ENCODE results near the gene MRPL38. TPM values are rescaled to one million over a fixed set of nuclear protein-coding genes. Genes with fewer than 3 reads are reported as not detected.

Gene MRPL38
- total RNA-seq, 1 donor from 2014 or later: 85.5 TPM

GRCh38 chr17:75898791-75899190 lies 5.9 kb downstream of the MRPL38 start:
- Histone ChIP-seq H3K27ac (no peak overlapping the region), H3K27me3 (no peaks in the 10 kb centered on the region), H3K4me1 (peaks cover 20% of the 10 kb centered on the region), H3K36me3 (peaks cover 52% of the 10 kb centered on the region), H3K9me3 (no peaks in the 10 kb centered on the region), H3K4me3 (no peak overlapping the region)
- no peak for ATAC-seq
- TF ChIP-seq, protein P1, sequence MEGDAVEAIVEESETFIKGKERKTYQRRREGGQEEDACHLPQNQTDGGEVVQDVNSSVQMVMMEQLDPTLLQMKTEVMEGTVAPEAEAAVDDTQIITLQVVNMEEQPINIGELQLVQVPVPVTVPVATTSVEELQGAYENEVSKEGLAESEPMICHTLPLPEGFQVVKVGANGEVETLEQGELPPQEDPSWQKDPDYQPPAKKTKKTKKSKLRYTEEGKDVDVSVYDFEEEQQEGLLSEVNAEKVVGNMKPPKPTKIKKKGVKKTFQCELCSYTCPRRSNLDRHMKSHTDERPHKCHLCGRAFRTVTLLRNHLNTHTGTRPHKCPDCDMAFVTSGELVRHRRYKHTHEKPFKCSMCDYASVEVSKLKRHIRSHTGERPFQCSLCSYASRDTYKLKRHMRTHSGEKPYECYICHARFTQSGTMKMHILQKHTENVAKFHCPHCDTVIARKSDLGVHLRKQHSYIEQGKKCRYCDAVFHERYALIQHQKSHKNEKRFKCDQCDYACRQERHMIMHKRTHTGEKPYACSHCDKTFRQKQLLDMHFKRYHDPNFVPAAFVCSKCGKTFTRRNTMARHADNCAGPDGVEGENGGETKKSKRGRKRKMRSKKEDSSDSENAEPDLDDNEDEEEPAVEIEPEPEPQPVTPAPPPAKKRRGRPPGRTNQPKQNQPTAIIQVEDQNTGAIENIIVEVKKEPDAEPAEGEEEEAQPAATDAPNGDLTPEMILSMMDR (IDR thresholded peaks at IDR 0.05): no peak
- DNase-seq: no peak
- intact Hi-C loops (cut with DNase I): no loop called here

DNA sequence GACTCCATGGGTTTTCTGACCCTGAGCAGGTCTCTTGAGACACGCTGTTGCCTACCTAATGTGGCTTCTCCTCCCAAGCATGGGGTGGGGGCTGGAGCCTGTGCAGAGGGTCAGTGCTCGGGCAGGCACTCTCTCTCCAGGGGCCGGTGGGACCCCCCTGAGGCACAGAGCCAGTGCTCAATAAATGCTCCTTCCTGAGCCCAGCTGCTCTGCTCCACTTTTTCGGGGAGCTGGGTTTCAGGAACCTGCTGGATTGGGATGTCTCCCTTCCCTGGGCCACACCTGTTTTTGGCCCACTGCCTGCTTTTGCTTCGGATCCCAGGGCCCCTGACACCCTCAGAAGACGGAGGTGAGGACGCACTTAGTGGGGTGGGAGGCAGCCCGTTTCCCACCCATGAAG lies 6.6 kb downstream of the MRPL38 start:
- no peak overlapping the region for H3K4me3 ChIP-seq
- intact Hi-C loops (cut with DNase I): no loop called here
- no peak overlapping the region for H3K27ac ChIP-seq
- TF ChIP-seq, protein P1 (IDR thresholded peaks at IDR 0.05): no peak
- no peaks in the 10 kb centered on the region for H3K9me3 ChIP-seq
- H3K27me3 ChIP-seq: no peaks in the 10 kb centered on the region
- no peak for ATAC-seq
- peaks cover 13% of the 10 kb centered on the region for H3K4me1 ChIP-seq
- peaks cover 52% of the 10 kb centered on the region for H3K36me3 ChIP-seq
- no peak for DNase-seq

DNA sequence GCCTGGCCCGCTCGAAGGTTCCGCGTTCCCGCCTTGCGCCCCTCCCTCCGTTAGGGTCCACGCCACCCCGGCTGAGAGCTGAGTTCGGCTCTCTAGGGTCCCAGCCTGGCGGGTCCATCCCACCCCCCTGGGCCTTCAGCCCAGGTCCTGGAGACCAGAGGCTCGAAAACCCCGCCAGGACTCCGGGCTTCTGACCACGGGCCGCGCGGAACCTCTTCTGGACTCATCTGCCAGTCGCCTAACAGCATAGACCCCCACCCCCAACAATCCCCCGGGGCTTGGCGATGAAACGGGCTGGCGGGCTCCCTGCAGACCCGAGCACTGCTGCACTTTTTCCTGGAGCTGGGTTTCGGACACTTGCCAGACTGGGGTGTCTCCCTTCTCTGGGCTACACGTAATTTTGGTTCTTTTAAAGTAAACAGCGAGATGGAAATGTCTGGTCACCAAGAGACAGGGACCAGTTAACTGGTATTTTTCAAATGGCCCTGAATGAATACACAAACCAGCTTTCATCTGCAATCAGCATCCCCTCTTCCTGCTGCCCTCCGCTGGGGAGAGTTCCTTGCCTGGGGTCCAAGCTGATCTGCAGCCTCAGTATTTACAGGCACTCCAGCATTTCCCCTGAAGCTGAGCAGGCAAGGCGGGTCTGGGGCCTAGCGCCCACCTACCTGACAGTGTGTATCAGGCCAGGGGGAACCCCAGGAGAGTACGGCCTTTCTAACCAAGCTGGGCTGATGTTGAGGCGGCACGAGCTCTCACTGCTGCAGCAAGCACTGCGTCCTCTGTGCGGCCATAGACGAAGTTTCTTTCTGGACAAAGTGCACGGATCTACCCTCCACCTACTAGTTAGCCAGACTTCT lies 7.3 kb downstream of the MRPL38 start:
- H3K36me3 ChIP-seq: peaks cover 47% of the 10 kb centered on the region
- intact Hi-C loops (cut with DNase I): no loop called here
- peak overlapping the region; percentile 95 for H3K27ac ChIP-seq
- ATAC-seq (no peak), DNase-seq (peak; percentile 66)
- no peaks in the 10 kb centered on the region for H3K27me3 ChIP-seq
- no peaks in the 10 kb centered on the region for H3K9me3 ChIP-seq
- H3K4me3 ChIP-seq: peak overlapping the region; percentile 77
- peaks cover 13% of the 10 kb centered on the region for H3K4me1 ChIP-seq
- TF ChIP-seq, protein P1 (IDR thresholded peaks at IDR 0.05): no peak

- no peaks in the 10 kb centered on the region for H3K27me3 ChIP-seq
- H3K9me3 ChIP-seq: no peaks in the 10 kb centered on the region
- intact Hi-C loops (cut with DNase I): no loop called here
- peak within 1 kb of the TSS; percentile 77 for H3K4me3 ChIP-seq
- TF ChIP-seq, protein P1 (IDR thresholded peaks at IDR 0.05): peak; percentile 24
- ATAC-seq: peak; percentile 89
- H3K36me3 ChIP-seq: peaks cover 46% of the 10 kb centered on the region
- peaks cover 13% of the 10 kb centered on the region for H3K4me1 ChIP-seq
- H3K27ac ChIP-seq: peak within 1 kb of the TSS; percentile 95
- DNase-seq: peak; percentile 93
Measured at GRCh38 chr17:75896415-75897159, 8.1 kb downstream of the MRPL38 start, which contains the start of gene TRIM65. Gene TRIM65 (minus strand): TSS chr17:75896951. CDS start chr17:75896937, 14 bp downstream.

GRCh38 chr17:75895370-75896155 lies 9.1 kb downstream of the MRPL38 start:
- Histone ChIP-seq H3K36me3 (peaks cover 44% of the 10 kb centered on the region), H3K4me3 (peak overlapping the region; percentile 77), H3K27me3 (no peaks in the 10 kb centered on the region), H3K4me1 (peaks cover 13% of the 10 kb centered on the region), H3K9me3 (no peaks in the 10 kb centered on the region), H3K27ac (peak overlapping the region; percentile 95)
- intact Hi-C loops (cut with DNase I): no loop called here
- TF ChIP-seq, protein P1 (IDR thresholded peaks at IDR 0.05): peak; percentile 32
- ATAC-seq (peak; percentile 1), DNase-seq (peak; percentile 69)
